ENCODE results near the gene CFD.

Gene CFD

DNA sequence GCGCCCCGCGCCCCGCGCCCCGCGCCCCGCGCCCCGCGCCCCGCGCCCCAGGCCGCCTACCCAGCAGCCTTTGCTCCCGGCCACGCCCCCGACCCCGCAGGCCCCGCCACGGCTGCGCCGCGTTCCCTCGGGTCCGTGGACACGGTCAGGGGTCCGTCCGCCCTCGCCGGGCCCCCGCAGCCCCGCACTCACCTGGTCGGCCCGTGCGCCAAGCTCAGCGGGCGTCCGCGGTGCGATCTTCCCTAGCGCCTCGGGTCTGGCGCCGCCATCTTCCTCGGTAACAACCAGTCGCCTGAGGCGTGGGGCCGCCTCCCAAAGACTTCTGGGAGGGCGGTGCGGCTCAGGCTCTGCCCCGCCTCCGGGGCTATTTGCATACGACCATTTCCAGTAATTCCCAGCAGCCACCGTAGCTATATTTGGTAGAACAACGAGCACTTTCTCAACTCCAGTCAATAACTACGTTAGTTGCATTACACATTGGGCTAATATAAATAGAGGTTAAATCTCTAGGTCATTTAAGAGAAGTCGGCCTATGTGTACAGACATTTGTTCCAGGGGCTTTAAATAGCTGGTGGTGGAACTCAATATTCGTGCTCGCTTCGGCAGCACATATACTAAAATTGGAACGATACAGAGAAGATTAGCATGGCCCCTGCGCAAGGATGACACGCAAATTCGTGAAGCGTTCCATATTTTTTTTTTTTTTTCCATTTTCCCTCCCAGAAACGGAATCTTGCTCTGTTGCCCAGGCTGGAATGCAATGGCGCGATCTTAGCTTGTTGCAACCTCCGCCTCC lies 33.6 kb downstream of the CFD start, which contains the start of the genes MED16 and RNU6-9 (continued):
- TF ChIP-seq, protein P1, sequence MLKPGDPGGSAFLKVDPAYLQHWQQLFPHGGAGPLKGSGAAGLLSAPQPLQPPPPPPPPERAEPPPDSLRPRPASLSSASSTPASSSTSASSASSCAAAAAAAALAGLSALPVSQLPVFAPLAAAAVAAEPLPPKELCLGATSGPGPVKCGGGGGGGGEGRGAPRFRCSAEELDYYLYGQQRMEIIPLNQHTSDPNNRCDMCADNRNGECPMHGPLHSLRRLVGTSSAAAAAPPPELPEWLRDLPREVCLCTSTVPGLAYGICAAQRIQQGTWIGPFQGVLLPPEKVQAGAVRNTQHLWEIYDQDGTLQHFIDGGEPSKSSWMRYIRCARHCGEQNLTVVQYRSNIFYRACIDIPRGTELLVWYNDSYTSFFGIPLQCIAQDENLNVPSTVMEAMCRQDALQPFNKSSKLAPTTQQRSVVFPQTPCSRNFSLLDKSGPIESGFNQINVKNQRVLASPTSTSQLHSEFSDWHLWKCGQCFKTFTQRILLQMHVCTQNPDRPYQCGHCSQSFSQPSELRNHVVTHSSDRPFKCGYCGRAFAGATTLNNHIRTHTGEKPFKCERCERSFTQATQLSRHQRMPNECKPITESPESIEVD (tag by site-specific recombination; IDR thresholded peaks at IDR 0.05) = no peak
- TF ChIP-seq ZNF354C (tag by site-specific recombination; IDR thresholded peaks at IDR 0.05; ENCODE audit: borderline replicate concordance, low read depth) (no peak), ZNF239 (tag by site-specific recombination; IDR thresholded peaks at IDR 0.05) (no peak), ZNF600 (tag by site-specific recombination; IDR thresholded peaks at IDR 0.05) (no peak), ZNF544 (tag by site-specific recombination; IDR thresholded peaks at IDR 0.05) (no peak), ZFP37 (tag by site-specific recombination; IDR thresholded peaks at IDR 0.05) (no peak), ZNF707 (tag by site-specific recombination; IDR thresholded peaks at IDR 0.05) (no peak), ZNF292 (tag by site-specific recombination; IDR thresholded peaks at IDR 0.05; ENCODE audit: borderline replicate concordance, low read depth) (no peak), ZNF266 (tag by site-specific recombination; IDR thresholded peaks at IDR 0.05; ENCODE audit: low read depth) (no peak), ZBTB17 (tag by site-specific recombination; IDR thresholded peaks at IDR 0.05) (no peak), ZNF510 (tag by site-specific recombination; IDR thresholded peaks at IDR 0.05; ENCODE audit: insufficient replicate concordance) (no peak), ZNF621 (tag by site-specific recombination; IDR thresholded peaks at IDR 0.05) (no peak), KLF7 (tag by site-specific recombination; IDR thresholded peaks at IDR 0.05; ENCODE audit: borderline replicate concordance) (no peak)
- TF ChIP-seq, protein P2, sequence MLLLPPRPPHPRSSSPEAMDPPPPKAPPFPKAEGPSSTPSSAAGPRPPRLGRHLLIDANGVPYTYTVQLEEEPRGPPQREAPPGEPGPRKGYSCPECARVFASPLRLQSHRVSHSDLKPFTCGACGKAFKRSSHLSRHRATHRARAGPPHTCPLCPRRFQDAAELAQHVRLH (tag by site-specific recombination; IDR thresholded peaks at IDR 0.05) = peak; percentile 40; the same call in 1 of the 2 replicates
- TF ChIP-seq, protein P3, sequence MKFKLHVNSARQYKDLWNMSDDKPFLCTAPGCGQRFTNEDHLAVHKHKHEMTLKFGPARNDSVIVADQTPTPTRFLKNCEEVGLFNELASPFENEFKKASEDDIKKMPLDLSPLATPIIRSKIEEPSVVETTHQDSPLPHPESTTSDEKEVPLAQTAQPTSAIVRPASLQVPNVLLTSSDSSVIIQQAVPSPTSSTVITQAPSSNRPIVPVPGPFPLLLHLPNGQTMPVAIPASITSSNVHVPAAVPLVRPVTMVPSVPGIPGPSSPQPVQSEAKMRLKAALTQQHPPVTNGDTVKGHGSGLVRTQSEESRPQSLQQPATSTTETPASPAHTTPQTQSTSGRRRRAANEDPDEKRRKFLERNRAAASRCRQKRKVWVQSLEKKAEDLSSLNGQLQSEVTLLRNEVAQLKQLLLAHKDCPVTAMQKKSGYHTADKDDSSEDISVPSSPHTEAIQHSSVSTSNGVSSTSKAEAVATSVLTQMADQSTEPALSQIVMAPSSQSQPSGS (tag by site-specific recombination; IDR thresholded peaks at IDR 0.05; ENCODE audit: low read depth) = no peak
- TF ChIP-seq, protein P4, sequence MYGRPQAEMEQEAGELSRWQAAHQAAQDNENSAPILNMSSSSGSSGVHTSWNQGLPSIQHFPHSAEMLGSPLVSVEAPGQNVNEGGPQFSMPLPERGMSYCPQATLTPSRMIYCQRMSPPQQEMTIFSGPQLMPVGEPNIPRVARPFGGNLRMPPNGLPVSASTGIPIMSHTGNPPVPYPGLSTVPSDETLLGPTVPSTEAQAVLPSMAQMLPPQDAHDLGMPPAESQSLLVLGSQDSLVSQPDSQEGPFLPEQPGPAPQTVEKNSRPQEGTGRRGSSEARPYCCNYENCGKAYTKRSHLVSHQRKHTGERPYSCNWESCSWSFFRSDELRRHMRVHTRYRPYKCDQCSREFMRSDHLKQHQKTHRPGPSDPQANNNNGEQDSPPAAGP (tag by site-specific recombination; IDR thresholded peaks at IDR 0.05) = peak; percentile 66; the same call in 1 of the 2 replicates
- TF ChIP-seq, protein P5, sequence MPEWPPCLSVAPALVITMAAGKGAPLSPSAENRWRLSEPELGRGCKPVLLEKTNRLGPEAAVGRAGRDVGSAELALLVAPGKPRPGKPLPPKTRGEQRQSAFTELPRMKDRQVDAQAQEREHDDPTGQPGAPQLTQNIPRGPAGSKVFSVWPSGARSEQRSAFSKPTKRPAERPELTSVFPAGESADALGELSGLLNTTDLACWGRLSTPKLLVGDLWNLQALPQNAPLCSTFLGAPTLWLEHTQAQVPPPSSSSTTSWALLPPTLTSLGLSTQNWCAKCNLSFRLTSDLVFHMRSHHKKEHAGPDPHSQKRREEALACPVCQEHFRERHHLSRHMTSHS (tag by site-specific recombination; IDR thresholded peaks at IDR 0.05) = no peak
- TF ChIP-seq, protein P6, sequence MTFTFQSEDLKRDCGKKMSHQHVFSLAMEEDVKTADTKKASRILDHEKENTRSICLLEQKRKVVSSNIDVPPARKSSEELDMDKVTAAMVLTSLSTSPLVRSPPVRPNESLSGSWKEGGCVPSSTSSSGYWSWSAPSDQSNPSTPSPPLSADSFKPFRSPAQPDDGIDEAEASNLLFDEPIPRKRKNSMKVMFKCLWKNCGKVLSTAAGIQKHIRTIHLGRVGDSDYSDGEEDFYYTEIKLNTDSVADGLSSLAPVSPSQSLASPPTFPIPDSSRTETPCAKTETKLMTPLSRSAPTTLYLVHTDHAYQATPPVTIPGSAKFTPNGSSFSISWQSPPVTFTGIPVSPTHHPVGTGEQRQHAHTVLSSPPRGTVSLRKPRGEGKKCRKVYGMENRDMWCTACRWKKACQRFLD (tag by site-specific recombination; IDR thresholded peaks at IDR 0.05) = no peak
- TF ChIP-seq, protein P7, sequence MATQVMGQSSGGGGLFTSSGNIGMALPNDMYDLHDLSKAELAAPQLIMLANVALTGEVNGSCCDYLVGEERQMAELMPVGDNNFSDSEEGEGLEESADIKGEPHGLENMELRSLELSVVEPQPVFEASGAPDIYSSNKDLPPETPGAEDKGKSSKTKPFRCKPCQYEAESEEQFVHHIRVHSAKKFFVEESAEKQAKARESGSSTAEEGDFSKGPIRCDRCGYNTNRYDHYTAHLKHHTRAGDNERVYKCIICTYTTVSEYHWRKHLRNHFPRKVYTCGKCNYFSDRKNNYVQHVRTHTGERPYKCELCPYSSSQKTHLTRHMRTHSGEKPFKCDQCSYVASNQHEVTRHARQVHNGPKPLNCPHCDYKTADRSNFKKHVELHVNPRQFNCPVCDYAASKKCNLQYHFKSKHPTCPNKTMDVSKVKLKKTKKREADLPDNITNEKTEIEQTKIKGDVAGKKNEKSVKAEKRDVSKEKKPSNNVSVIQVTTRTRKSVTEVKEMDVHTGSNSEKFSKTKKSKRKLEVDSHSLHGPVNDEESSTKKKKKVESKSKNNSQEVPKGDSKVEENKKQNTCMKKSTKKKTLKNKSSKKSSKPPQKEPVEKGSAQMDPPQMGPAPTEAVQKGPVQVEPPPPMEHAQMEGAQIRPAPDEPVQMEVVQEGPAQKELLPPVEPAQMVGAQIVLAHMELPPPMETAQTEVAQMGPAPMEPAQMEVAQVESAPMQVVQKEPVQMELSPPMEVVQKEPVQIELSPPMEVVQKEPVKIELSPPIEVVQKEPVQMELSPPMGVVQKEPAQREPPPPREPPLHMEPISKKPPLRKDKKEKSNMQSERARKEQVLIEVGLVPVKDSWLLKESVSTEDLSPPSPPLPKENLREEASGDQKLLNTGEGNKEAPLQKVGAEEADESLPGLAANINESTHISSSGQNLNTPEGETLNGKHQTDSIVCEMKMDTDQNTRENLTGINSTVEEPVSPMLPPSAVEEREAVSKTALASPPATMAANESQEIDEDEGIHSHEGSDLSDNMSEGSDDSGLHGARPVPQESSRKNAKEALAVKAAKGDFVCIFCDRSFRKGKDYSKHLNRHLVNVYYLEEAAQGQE (tag by site-specific recombination; IDR thresholded peaks at IDR 0.05) = no peak
- TF ChIP-seq, protein P8, sequence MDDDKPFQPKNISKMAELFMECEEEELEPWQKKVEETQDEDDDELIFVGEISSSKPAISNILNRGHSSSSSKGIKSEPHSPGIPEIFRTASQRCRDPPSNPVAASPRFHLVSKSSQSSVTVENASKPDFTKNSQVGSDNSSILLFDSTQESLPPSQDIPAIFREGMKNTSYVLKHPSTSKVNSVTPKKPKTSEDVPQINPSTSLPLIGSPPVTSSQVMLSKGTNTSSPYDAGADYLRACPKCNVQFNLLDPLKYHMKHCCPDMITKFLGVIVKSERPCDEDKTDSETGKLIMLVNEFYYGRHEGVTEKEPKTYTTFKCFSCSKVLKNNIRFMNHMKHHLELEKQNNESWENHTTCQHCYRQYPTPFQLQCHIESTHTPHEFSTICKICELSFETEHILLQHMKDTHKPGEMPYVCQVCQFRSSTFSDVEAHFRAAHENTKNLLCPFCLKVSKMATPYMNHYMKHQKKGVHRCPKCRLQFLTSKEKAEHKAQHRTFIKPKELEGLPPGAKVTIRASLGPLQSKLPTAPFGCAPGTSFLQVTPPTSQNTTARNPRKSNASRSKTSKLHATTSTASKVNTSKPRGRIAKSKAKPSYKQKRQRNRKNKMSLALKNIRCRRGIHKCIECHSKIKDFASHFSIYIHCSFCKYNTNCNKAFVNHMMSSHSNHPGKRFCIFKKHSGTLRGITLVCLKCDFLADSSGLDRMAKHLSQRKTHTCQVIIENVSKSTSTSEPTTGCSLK (tag by site-specific recombination; IDR thresholded peaks at IDR 0.05) = no peak
- TF ChIP-seq, protein P9, sequence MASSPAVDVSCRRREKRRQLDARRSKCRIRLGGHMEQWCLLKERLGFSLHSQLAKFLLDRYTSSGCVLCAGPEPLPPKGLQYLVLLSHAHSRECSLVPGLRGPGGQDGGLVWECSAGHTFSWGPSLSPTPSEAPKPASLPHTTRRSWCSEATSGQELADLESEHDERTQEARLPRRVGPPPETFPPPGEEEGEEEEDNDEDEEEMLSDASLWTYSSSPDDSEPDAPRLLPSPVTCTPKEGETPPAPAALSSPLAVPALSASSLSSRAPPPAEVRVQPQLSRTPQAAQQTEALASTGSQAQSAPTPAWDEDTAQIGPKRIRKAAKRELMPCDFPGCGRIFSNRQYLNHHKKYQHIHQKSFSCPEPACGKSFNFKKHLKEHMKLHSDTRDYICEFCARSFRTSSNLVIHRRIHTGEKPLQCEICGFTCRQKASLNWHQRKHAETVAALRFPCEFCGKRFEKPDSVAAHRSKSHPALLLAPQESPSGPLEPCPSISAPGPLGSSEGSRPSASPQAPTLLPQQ (tag by site-specific recombination; IDR thresholded peaks at IDR 0.05) = peak; percentile 64
- TF ChIP-seq, protein P10, sequence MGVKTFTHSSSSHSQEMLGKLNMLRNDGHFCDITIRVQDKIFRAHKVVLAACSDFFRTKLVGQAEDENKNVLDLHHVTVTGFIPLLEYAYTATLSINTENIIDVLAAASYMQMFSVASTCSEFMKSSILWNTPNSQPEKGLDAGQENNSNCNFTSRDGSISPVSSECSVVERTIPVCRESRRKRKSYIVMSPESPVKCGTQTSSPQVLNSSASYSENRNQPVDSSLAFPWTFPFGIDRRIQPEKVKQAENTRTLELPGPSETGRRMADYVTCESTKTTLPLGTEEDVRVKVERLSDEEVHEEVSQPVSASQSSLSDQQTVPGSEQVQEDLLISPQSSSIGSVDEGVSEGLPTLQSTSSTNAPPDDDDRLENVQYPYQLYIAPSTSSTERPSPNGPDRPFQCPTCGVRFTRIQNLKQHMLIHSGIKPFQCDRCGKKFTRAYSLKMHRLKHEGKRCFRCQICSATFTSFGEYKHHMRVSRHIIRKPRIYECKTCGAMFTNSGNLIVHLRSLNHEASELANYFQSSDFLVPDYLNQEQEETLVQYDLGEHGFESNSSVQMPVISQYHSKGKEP (tag by site-specific recombination; IDR thresholded peaks at IDR 0.05) = no peak
